Measurements from ENCODE around the gene STIMATE.

GRCh38 chr3:52860424-52860768 lies 37.0 kb downstream of the STIMATE start:
- TF ChIP-seq CTCF (IDR thresholded peaks at IDR 0.05) (no peak), POLR2A (IDR thresholded peaks at IDR 0.05) (no peak), EP300 (IDR thresholded peaks at IDR 0.05) (no peak), POLR2AphosphoS5 (IDR thresholded peaks at IDR 0.05) (no peak)
